HepG2 (cell line): ENCODE measurements around the gene IKZF4. TPM values are rescaled to one million over a fixed set of nuclear protein-coding genes. Genes with fewer than 3 reads are reported as not detected.

Experiments used
- E2F5 ChIP-seq: sonication (generic); formaldehyde crosslinking; conservative IDR thresholded peaks from 2 replicates; pipeline ENCODE4 v1.4.0; 2020; ENCODE audit warnings: missing genetic modification reagents
- ETV5 ChIP-seq: IDR thresholded peaks from 2 replicates; pipeline ENCODE4 v1.6.1; 2018; ENCODE audit warnings: missing biosample characterization, missing genetic modification reagents, inconsistent platforms, borderline replicate concordance
- HMGXB4 ChIP-seq, 2 experiments: sonication (generic) in 1 of 2; formaldehyde crosslinking in 1 of 2; IDR thresholded peaks; 2 replicates each; pipeline versions ENCODE4 v1.4.0 to v1.6.1; 2018 to 2020; ENCODE audit warnings: missing genetic modification reagents in 2 of 2, borderline replicate concordance in 1 of 2, low read depth in 1 of 2, mild to moderate bottlenecking in 1 of 2, missing biosample characterization in 1 of 2
- HOXD1 ChIP-seq: sonication (generic); formaldehyde crosslinking; IDR thresholded peaks from 2 replicates; pipeline ENCODE4 v1.5.0; 2020; ENCODE audit warnings: missing genetic modification reagents
- IRF1 ChIP-seq: sonication (generic); formaldehyde crosslinking; IDR thresholded peaks from 2 replicates; pipeline ENCODE4 v1.4.0; 2020; ENCODE audit warnings: low read depth, mild to moderate bottlenecking, missing genetic modification reagents
- JUN ChIP-seq: sonication (generic); formaldehyde crosslinking; IDR thresholded peaks from 2 replicates; pipeline ENCODE4 v1.4.0; 2020; ENCODE audit warnings: mild to moderate bottlenecking, missing genetic modification reagents
- KMT2A ChIP-seq: sonication (generic); formaldehyde crosslinking; IDR thresholded peaks from 2 replicates; pipeline ENCODE4 v1.4.0; 2020; ENCODE audit warnings: missing genetic modification reagents
- MED8 ChIP-seq: sonication (generic); formaldehyde crosslinking; IDR thresholded peaks from 2 replicates; pipeline ENCODE4 v1.8.1; 2023; ENCODE audit warnings: mild to moderate bottlenecking, missing genetic modification reagents; ENCODE audit not compliant: insufficient replicate concordance
- MEIS2 ChIP-seq: sonication (generic); formaldehyde crosslinking; IDR thresholded peaks from 2 replicates; pipeline ENCODE4 v1.9.0; 2021; ENCODE audit warnings: mild to moderate bottlenecking, missing genetic modification reagents
- MXD1 ChIP-seq: sonication (generic); formaldehyde crosslinking; IDR thresholded peaks from 2 replicates; pipeline ENCODE4 v1.4.0; 2020; ENCODE audit warnings: mild to moderate bottlenecking, missing genetic modification reagents
- MXD4 ChIP-seq: IDR thresholded peaks from 2 replicates; pipeline ENCODE4 v1.6.1; 2016; ENCODE audit warnings: mild to moderate bottlenecking, missing biosample characterization, missing genetic modification reagents
- RCOR2 ChIP-seq: IDR thresholded peaks from 2 replicates; pipeline ENCODE4 v1.6.1; 2016; ENCODE audit warnings: missing biosample characterization, missing genetic modification reagents
- SNRNP70 ChIP-seq: fragments of 200-400 bp; formaldehyde crosslinking; IDR thresholded peaks from 2 replicates; pipeline ENCODE4 v1.6.1; 2017; ENCODE audit warnings: mild to moderate bottlenecking, low read depth, low read length, moderate library complexity
- SP1 ChIP-seq, 2 experiments: fragments of 450-650 bp in 1 of 2; sonication (generic) in 1 of 2; formaldehyde crosslinking in 1 of 2; IDR thresholded peaks; 2 replicates each; pipeline versions ENCODE4 v1.4.0 to v1.6.1; 2016 to 2020; ENCODE audit warnings: missing genetic modification reagents in 1 of 2
- TBP ChIP-seq: sonication (generic); formaldehyde crosslinking; IDR thresholded peaks from 2 replicates; pipeline ENCODE4 v1.5.0; 2020; ENCODE audit warnings: missing genetic modification reagents
- ZFY ChIP-seq: sonication (generic); formaldehyde crosslinking; IDR thresholded peaks from 2 replicates; pipeline ENCODE4 v1.4.0; 2020; ENCODE audit warnings: missing genetic modification reagents
- ZNF143 ChIP-seq: sonication (generic); formaldehyde crosslinking; IDR thresholded peaks from 2 replicates; pipeline ENCODE4 v1.4.0; 2020; ENCODE audit warnings: missing genetic modification reagents
- ZNF275 ChIP-seq: sonication (generic); formaldehyde crosslinking; IDR thresholded peaks from 2 replicates; pipeline ENCODE4 v1.8.0; 2022; ENCODE audit warnings: missing genetic modification reagents, mild to moderate bottlenecking, inconsistent platforms, borderline replicate concordance
- ZNF431 ChIP-seq: sonication (generic); formaldehyde crosslinking; IDR thresholded peaks from 2 replicates; pipeline ENCODE4 v1.9.0; 2022; ENCODE audit warnings: missing genetic modification reagents, low read depth, mild to moderate bottlenecking, borderline replicate concordance
- ZNF503 ChIP-seq: sonication (generic); formaldehyde crosslinking; IDR thresholded peaks from 2 replicates; pipeline ENCODE4 v1.4.0; 2020; ENCODE audit warnings: missing genetic modification reagents
- polyA plus RNA-seq, 8 experiments: library from polyadenylated mRNA; depleted of rRNA in 3 of 8; stranded (reverse) in 7 of 8; unstranded in 1 of 8; fragments of >200 nt; fragmentation: Illumina TruSeq in 4 of 8; extraction: Trizol in 4 of 8; gene quantifications; 2 replicates each; pipeline versions ENCODE4 v1.2.1 to v1.2.3, GENCODE V29; 2011 to 2016; ENCODE audit warnings: low read depth in 4 of 8, missing spikeins in 1 of 8, mixed read lengths in 1 of 8; ENCODE audit not compliant: insufficient read depth in 1 of 8
- total RNA-seq, 5 experiments: library from RNA; depleted of rRNA; stranded (reverse); fragments of >200 nt; fragmentation: Illumina TruSeq; extraction: Trizol; gene quantifications; 2 replicates each; pipeline ENCODE4 v1.2.3, GENCODE V29; 2016; ENCODE audit warnings: low read depth in 1 of 5

IKZF4 gene
- total and polyA plus RNA-seq, 2 of the 13 experiments (the other 11 are each of a cell fraction or from before 2014, with no cell fraction given), result 0.58 to 2.2 TPM

- TF ChIP-seq RCOR2 (CRISPR knock-in tag) (no peak), ETV5 (CRISPR knock-in tag) (peak; percentile 48; the same call in 1 of the 2 replicates), E2F5 (CRISPR knock-in tag) (no peak), SNRNP70 (no peak), ZNF503 (CRISPR knock-in tag) (0 out of 2 replicates have a peak, but pooled peaks have one; percentile 69), ZFY (CRISPR knock-in tag) (peak; percentile 95), MXD4 (CRISPR knock-in tag) (no peak), KMT2A (CRISPR knock-in tag) (peak; percentile 81), ZNF143 (CRISPR knock-in tag) (peak; percentile 55; the same call in 1 of the 2 replicates), ZNF275 (peak; percentile 67), MXD1 (CRISPR knock-in tag) (peak; percentile 76), HOXD1 (CRISPR knock-in tag) (peak; percentile 62; the same call in 1 of the 2 replicates), MED8 (peak; percentile 92), ZNF431 (CRISPR knock-in tag) (0 out of 2 replicates have a peak, but pooled peaks have one; percentile 72), SP1 (IDR thresholded peaks at IDR 0.05) (peak; percentile 88), SP1 (CRISPR knock-in tag; IDR thresholded peaks at IDR 0.05) (peak; percentile 93), IRF1 (no peak), JUN (peak; percentile 45; the same call in 1 of the 2 replicates), MEIS2 (CRISPR knock-in tag) (peak; percentile 82), TBP (CRISPR knock-in tag) (no peak), HMGXB4 (CRISPR knock-in tag; IDR thresholded peaks at IDR 0.05; ENCODE audit: borderline replicate concordance in 1 of 2, low read depth in 1 of 2) (peak; percentile 63 to 91; a peak in 3 of 4 replicates)
Measured at GRCh38 chr12:55973599-55974307, 47.1 kb upstream of the IKZF4 start, which contains the start of gene RAB5B (continued).
